ENCODE data around the gene RNF135. TPM values are rescaled to one million over a fixed set of nuclear protein-coding genes. Genes with fewer than 3 reads are reported as not detected.
"Not testable (repeated sequence)": the region's sequence is repeated elsewhere in the genome, so short reads cannot be mapped to it uniquely, and the experiment has no call there.

RNF135 gene
- total RNA-seq, 1 donor from 2014 or later, result 15.3 TPM

DNA sequence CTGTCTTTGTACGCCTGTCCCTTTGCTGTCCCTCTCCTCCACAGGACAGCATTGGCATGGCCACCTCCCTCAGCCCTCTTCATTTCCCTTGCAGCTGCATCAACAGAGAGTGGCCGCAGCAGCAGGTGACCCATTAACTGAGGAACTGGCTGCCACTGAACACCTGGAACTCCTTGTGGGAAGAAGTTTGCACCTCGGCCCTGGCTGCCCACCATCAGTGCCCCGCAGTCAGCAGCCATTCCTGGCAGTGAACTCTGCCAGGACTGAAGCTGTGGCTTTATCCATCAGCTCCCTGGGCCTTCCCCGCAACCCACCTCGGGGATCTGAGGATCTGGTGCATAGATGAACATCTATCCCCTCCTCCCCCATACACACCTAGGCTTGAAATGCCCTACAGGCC is 13.1 kb upstream of the RNF135 start:
- TF ChIP-seq, protein P1, sequence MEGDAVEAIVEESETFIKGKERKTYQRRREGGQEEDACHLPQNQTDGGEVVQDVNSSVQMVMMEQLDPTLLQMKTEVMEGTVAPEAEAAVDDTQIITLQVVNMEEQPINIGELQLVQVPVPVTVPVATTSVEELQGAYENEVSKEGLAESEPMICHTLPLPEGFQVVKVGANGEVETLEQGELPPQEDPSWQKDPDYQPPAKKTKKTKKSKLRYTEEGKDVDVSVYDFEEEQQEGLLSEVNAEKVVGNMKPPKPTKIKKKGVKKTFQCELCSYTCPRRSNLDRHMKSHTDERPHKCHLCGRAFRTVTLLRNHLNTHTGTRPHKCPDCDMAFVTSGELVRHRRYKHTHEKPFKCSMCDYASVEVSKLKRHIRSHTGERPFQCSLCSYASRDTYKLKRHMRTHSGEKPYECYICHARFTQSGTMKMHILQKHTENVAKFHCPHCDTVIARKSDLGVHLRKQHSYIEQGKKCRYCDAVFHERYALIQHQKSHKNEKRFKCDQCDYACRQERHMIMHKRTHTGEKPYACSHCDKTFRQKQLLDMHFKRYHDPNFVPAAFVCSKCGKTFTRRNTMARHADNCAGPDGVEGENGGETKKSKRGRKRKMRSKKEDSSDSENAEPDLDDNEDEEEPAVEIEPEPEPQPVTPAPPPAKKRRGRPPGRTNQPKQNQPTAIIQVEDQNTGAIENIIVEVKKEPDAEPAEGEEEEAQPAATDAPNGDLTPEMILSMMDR (conservative IDR thresholded peaks at IDR 0.05; ENCODE audit: low read depth, low read length), result no peak
- DNase-seq (ENCODE audit: low read depth), result no peak
- no peak overlapping the region for H3K4me3 ChIP-seq (ENCODE audit: low read depth, low read length)

DNA sequence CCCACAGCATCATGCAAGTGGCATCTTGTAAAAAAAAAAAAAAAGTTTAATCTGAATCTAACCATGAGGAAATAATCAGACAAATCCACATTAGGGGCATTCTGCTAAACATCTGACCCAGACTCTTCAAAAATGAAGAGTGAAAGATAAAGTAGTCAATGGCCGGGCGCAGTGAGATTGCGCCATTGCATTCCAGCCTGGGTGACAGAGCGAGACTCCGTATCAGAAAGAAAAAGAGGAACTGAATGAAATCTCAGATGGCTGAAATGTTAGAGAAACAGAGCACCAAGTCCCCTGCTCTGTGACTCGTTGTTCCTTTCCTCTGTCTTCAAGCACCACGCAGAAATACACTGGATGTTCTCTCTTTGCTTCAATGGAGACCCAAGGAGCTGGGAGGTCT is 12.7 kb upstream of the RNF135 start:
- H3K4me3 ChIP-seq (ENCODE audit: low read depth, low read length), result no peak overlapping the region
- no peak for DNase-seq (ENCODE audit: low read depth)
- TF ChIP-seq, protein P1 (conservative IDR thresholded peaks at IDR 0.05; ENCODE audit: low read depth, low read length), result no peak

DNA sequence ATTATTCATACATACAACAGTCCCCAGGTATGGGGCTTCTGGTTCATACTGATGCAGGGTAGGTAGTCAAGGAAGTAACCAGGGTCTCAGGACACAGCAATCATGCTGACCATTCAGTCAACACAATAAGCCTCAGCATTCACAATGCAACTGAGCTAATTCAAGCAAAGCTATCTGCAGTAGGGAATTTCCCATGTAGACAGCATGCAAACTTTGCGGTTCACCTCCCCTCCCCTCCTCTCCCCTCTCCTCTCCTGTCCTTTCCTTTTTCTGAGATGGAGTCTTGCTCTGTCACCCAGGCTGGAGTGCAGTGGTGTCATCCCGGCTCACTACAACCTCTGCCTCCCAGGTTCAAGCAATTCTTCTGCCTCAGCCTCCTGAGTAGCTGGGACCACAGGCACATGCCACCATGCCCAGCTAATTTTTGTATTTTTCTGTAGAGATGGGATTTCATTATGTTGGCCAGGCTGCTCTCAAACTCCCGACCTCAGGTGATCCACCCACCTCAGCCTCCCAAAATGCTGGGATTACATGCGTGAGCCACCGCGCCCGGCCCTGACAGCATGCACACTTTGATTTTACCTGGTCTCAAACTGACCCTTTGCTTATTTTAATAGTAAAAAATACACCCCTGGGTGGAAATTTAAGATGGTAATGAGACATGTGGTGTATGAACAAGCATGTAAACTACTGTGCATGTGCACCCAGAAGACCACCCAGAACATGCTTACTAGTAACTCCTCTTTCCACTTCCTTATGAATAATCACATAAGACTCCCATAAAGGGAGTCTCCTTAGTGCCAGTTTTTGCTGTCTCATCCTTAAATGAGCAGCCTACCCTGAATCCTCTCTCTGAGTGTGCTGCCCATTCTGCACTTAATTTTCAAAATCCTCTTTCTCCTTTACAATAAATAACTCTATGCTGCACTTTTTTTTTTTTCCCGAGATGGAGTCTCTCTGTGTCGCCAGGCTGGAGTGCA is 9.3 kb upstream of the RNF135 start:
- H3K4me3 ChIP-seq (ENCODE audit: low read depth, low read length), result no peak overlapping the region
- no peak for DNase-seq (ENCODE audit: low read depth)
- TF ChIP-seq, protein P1 (conservative IDR thresholded peaks at IDR 0.05; ENCODE audit: low read depth, low read length), result no peak

DNA sequence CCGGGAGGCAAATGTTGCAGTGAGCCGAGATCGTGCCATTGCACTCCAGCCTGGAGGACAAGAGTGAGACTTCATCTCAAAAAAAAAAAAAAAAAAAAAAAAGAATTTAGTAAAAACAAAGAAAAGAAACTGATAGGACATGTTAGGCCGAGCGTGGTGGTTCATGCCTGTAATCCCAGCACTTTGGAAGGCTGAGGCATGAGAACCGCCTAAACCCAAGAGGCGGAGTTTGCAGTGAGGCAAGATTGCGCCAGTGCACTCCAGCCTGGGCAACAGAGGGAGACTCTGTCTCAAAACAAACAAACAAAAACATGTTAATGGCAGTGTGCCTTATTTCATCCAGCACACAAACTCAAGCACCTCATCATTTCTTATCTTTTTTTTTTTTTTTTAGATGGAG is 6.5 kb upstream of the RNF135 start:
- H3K4me3 ChIP-seq (ENCODE audit: low read depth, low read length); DNase-seq (ENCODE audit: low read depth): not testable (repeated sequence)

DNA sequence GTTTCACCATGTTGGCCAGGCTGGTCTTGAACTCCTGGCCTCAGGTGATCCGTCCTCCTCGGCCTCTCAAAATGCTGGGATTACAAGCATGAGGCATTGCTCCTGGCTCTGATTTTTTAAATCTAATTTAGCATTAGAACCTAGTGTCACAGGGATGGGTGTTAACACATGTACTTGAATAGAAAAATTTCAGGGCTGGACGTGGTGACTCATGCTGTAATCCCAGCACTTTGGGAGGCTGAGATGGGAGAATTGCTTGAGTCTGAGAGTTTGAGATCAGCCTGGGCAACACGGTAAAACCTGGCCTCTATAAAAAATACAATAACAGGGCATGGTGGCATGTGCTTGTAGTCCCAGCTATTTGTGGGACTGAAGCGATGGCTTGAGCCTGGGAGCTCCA is 6.0 kb upstream of the RNF135 start:
- no peak for DNase-seq (ENCODE audit: low read depth)
- TF ChIP-seq, protein P1 (conservative IDR thresholded peaks at IDR 0.05; ENCODE audit: low read depth, low read length), result no peak
- H3K4me3 ChIP-seq (ENCODE audit: low read depth, low read length), result no peak overlapping the region

DNA sequence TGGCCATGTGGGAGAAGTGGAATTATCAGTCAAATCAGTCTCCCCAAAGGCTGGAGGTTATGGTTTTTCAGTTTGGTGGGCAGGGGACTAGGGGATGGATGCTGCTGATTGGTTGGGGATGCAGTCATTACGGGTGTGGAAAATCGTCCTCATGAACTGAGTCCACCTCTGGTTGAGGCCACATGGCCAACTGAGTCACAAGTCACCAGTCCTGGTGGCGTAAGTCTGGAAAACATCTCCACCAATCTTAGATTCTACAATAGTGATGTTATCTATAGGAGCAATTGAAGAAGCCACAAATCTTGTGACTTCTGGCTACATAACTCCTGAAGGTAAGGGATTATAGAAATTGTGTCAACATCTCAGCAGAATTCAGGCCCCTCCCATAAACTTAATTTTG is 5.2 kb upstream of the RNF135 start:
- DNase-seq (ENCODE audit: low read depth), result no peak
- TF ChIP-seq, protein P1 (conservative IDR thresholded peaks at IDR 0.05; ENCODE audit: low read depth, low read length), result no peak
- H3K4me3 ChIP-seq (ENCODE audit: low read depth, low read length), result no peak overlapping the region

DNA sequence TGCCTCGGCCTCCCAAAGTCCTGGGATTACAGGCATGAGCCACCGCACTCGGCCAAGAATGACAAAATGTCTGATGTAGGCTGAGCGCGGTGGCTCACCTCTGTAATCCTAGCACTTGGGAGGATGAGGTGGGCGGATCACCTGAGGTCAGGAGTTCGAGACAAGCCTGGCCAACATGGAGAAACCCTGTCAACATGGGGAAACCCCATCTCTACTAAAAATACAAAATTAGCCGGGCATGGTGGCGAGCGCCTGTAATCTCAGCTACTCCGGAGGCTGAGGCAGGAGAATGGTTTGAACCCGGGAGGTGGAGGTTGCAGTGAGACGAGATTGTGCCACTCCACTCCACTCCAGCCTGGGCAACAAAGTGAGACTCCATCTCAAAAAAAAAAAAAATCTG is 2.9 kb upstream of the RNF135 start:
- DNase-seq (ENCODE audit: low read depth); H3K4me3 ChIP-seq (ENCODE audit: low read depth, low read length): not testable (repeated sequence)
